ENCODE measurements around the gene MRTFA. TPM values are rescaled to one million over a fixed set of nuclear protein-coding genes. Genes with fewer than 3 reads are reported as not detected.
"Not testable (repeated sequence)": the region's sequence is repeated elsewhere in the genome, so short reads cannot be mapped to it uniquely, and the experiment has no call there.

The MRTFA gene
- 29.3 and 77.7 TPM in 2 replicates for total RNA-seq

DNA sequence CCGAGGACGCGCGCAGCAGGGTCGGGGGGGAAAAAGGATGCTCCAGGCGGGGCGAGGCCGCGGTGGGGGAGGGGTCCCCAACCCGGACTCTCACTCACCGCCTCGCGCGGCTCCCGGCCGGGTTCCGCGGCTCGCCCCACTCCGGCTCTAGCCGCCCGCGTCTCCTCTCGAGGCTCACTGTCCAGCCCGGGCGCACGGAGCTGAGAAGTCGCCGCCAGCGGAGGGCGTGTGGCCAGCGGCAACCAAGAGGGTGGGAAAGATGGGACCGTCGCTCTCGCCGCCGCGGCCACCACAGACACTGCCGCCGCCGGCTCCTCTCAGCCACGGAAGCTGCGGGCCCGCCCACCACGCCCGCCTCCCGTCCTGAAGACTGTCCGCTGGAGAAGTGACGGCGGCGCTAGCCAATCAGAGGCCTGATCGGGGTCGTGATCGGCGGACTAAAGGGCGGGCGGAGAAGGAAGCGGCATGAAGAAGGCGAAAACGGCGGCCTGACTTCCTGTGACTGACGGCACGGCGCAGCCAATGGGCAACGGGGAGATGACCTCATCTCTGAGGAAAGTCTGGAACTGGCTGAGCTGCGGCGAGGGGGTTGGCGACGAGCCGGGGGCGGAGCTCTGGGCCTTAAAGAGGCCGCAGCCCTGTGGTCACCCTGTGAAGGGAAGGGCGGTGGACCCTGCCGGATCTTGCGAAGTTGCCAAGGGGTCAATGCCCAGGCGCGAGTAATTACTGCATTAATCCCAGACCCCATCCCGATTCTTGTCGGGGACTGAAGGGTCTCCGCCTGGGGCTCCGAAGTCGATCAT is at the start of gene MRTFA:
MRTFA (minus strand) TSS at position 340 of the 803 bp plus-strand sequence.
- DNase-seq (ENCODE audit: low read depth): peak; percentile 98

DNA sequence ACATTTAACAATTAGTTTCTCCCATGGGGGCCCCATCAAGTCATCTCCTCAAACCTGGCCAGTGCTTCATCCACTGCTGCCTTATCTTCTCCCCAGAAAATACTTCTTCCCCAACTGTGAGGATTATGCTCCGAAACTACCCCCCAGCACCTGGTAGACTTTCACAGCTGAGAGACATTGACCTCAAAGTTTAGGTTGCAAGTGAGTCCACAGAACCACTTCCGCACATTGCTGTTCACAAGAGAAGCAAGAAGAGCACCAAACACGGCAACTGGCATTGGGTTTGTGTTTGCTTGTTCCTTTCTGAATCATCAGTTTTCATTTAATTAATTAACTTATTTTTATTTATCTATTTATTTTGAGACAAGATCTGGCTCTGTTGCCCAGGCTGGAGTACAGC is 48.9 kb upstream of the MRTFA start:
- no peak for DNase-seq (ENCODE audit: low read depth)

DNA sequence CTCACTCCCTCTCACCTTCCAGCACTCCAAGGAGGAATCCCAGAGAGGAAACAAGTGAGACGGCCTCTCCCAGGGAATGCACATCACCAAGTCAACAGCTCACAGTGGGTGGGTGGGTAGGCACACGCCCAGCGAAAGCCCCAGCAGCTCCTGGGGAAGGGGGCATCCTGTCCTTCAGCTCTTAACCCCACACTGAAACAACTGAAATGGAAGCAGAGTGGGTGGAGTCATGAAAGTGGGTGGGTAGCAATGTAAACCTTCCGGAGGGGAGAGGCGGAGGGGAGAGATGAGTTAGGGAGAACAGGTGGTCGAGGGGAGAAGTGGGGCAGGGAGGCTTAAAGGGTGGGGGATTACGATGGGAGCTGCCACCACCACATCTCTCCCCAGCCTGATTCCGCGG is 48.2 kb upstream of the MRTFA start:
- no peak for DNase-seq (ENCODE audit: low read depth)

DNA sequence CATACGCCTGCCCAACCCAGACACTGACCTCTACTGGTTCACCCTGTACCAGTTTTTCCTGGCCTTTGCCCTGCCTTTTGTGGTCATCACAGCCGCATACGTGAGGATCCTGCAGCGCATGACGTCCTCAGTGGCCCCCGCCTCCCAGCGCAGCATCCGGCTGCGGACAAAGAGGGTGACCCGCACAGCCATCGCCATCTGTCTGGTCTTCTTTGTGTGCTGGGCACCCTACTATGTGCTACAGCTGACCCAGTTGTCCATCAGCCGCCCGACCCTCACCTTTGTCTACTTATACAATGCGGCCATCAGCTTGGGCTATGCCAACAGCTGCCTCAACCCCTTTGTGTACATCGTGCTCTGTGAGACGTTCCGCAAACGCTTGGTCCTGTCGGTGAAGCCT is 44.9 kb upstream of the MRTFA start:
- DNase-seq (ENCODE audit: low read depth): no peak

DNA sequence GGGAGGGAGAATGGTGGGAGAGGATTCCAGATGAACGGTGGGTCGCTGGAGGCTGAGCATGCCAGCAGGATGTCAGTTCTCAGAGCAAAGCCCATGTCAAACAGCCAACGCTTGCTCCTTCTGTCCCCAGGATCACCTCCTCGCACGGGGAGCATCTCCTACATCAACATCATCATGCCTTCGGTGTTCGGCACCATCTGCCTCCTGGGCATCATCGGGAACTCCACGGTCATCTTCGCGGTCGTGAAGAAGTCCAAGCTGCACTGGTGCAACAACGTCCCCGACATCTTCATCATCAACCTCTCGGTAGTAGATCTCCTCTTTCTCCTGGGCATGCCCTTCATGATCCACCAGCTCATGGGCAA is 44.3 kb upstream of the MRTFA start:
- no peak for DNase-seq (ENCODE audit: low read depth)

DNA sequence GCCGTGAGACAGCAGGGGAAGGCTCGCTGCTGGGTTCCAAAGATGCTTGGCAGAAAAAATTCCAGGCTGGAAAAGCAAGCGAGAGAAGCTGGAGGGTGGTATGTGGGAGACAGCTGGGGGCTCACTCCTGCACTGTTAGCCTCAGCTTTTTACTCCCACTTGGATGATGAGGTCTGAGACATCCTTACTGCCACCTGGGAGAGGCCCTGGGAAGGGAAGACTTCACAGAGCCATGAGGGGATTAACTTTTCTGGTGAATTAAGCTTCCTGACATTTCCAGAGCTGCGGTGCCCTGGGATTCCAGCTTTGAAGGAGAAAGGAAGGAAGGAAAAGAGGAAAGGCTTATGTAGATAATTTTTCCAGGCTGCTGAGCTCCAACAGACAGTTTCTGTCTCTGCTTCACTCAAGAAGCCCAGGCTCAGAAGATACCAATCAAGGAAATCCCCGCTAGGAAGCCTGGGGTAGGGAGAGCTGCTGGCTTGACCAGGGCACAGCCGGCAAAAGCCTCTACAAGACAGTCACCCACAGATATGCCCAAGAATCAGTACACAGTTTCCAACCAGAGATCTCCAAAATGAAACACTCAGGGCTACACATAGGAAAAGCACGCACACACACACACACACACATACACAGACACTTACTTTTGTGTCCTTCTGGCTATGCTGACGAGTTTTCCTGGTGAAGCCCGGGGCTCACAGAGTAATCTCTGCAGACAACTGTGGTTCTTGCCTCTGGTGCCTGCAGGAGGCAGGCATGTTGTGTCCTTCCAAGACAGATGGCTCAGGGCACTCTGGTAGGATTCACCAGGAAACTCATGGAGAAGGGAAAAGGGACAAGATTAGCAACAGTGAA is 43.7 kb upstream of the MRTFA start:
- no peak for DNase-seq (ENCODE audit: low read depth)

DNA sequence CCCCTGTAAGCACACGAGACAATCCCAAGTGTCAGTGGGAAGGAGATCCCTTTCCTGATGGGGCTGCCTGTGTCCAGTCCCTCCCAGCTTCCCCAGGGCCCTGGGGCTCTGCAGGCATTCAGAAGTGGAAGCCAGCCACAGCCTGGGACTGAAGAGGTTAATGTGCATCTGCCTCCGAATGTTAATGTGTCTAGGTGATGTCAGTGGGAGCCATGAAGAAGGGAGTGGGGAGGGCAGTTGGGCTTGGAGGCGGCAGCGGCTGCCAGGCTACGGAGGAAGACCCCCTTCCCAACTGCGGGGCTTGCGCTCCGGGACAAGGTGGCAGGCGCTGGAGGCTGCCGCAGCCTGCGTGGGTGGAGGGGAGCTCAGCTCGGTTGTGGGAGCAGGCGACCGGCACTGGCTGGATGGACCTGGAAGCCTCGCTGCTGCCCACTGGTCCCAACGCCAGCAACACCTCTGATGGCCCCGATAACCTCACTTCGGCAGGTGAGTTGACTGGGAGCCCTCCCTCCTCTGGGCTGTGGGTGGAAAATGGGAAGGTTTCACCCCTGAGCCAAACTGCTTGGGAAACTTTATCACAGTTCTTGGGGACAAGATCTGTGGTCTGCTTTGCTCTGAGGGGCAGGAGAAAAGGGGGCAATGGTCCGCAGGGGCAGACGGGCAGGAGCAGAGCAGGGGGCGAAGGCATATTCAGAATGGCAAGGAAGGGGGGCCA is 42.9 kb upstream of the MRTFA start, which contains the start of gene MCHR1:
MCHR1 (plus strand) TSS at position 236 of the 715 bp plus-strand sequence; CDS start at position 405, 169 bp downstream.
- DNase-seq (ENCODE audit: low read depth): no peak

DNA sequence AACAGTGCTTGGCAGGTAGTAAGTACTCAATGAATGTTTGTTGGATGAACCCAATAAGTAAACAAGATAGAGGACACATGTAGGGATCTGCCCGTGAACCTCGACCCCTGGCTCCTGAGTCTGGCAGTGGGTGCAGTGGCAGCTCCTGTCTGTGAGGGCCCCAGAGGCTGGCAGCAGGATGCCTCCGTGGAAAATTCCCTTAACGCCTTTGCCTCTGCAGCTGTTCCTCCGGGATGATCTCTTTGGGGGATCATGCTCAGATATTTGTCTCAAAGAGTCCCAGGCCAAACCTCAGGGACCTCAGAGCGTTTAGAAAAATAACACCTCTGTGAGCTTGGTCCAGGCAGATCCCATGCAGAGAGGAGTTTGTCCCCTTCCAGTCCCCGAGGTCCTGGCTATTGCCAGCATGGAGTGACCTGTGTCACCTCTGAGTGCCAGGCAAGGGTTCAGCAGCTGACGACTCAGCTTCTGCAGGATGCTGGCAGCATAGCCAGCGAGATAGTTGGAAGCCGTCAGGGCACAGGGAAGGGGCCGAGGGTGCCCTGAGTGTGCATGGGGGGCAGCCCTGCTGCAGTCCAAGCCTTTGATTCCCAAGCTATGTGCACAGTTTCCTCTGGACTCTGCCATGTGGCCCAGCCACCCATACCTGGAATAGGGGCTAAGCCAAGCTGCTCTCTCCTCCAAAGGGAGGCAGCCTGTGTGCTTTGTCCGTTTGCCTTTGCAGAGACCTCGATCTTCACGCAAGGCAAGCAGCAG is 42.2 kb upstream of the MRTFA start:
- no peak for DNase-seq (ENCODE audit: low read depth)

DNA sequence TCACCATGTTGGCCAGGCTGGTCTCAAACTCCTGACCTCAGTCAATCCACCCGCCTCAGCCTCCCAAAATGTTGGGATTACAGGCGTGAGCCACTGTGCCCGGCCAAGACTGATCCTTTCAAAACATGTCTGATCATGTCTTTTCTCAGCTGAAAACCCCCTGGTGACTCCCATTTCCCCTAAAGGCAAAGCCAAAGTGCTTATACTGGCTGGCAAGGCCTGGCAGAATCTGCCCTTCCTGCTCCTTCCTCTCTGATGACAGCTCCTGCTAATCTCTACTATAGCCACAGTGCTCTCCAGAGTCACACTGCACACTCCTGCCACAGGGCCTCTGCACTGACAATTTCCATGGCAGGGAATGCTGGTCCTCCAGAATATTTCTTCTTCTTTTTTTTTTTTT is 40.1 kb upstream of the MRTFA start:
- DNase-seq (ENCODE audit: low read depth): no peak

DNA sequence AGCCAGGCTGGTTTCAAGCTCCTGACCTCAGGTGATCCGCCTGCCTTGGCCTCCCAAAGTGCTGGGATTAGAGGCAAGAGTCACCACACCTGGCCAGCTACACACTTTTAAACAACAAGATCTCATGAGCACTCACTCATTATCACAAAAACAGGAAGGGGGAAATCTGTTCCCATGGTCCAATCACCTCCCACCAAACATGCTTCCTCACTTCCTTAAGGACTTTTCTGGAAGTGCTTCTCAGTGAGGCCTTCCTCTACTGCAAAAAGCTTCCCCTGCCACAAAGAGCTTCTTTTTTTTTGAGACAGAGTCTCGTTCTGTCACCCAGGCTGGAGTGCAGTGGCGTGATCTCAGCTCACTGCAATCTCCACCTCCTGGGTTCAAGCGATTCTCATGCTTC is 39.6 kb upstream of the MRTFA start:
- not testable (repeated sequence) for DNase-seq (ENCODE audit: low read depth)

DNA sequence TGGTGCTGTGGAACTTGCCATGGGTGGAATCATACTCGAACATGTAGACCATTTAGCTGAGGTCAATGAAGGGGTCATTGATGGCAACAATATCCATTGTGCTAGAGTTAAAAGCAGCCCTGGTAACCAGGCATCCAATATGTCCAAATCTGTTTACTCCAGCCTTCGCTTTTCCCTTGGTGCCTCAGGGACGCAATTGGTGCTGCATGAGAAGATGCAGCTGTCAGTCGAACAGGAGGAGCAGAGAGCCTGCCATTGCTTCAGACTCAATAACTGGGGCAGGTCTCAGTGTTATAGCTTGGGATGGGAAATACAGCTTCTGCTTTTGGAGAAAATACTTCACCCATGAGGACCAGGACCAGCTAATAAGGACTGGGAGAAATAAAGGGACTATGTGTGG is 37.8 kb upstream of the MRTFA start:
- no peak for DNase-seq (ENCODE audit: low read depth)

DNA sequence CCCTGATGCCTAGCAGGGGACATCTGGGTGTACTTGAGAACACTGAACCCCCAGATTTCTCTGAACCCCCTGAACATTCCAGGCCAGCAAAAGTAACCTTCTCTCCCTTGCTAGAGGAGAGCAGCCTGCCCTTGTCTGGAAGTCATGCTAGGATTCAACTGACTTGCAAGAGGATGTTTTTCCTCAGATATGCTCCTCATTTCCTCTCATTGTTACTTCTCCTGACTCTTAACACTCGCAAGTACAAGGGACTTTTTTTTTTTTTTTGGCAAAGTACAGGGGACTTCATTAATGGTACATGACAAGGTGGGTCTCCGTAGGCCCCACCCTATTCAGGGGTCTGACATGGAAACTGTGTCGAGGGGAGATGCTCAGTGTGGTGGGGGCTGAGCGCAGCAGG is 36.5 kb upstream of the MRTFA start:
- DNase-seq (ENCODE audit: low read depth): no peak

DNA sequence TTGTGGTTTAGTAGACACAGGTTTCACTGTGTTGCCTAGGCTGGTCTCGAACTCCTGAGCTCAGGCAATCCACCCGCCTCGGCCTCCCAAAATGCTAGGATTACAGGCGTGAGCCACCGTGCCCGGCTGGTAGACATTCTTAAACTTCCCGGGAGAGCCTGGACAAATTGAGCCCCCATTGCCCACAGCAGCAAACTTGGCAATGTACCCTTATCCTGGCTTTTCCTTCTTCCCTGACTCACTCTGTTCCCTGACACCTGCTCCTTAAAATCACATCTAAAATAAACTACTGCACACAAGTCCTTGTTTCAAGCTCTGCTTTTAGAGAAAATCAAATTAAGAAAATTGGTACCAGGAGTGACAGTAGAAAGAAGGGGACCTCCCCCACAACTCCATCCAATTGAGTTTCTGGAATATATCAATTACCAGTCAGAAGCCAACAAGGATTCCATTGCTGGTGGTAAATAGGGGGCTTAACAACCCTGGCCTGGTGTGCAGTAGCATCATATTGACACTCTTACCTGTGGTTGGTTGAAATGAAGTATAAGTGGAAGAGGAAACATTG is 35.4 kb upstream of the MRTFA start:
- no peak for DNase-seq (ENCODE audit: low read depth)

DNA sequence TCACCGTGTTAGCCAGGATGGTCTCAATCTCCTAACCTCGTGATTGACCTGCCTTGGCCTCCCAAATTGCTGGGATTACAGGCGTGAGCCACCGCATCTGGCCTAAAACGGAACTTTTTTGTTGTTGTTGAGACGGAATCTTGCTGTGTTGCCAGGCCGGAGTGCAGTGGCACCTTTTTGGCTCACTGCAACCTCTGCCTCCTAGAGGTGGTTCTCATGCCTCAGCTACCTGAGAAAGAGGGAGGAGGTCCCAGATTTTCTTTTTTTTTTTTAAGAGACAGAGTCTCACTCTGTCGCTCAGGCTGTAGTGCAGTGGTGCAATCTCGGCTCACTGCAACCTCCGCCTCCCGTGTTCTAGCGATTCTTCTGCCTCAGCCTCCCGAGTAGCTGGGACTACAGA is 34.9 kb upstream of the MRTFA start:
- DNase-seq (ENCODE audit: low read depth): no peak

DNA sequence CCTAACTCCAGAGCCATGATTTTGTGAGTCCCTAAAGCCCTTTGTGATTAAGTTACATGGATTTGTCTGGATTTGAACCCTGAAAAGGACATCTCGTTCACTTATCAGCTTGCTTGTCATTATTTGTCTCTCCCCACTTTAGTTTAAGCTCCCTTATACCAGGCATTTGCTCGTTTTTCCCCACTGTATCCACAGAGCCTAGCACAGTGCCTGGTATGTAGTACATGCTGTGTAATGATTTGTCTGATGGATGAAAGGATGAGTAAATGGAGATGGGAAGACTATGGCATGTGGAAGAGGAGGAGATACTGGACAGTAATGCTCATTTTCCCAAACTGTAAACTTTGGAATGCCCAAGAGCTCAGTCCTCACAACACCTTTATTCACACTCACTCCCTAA is 33.5 kb upstream of the MRTFA start:
- DNase-seq (ENCODE audit: low read depth): no peak

DNA sequence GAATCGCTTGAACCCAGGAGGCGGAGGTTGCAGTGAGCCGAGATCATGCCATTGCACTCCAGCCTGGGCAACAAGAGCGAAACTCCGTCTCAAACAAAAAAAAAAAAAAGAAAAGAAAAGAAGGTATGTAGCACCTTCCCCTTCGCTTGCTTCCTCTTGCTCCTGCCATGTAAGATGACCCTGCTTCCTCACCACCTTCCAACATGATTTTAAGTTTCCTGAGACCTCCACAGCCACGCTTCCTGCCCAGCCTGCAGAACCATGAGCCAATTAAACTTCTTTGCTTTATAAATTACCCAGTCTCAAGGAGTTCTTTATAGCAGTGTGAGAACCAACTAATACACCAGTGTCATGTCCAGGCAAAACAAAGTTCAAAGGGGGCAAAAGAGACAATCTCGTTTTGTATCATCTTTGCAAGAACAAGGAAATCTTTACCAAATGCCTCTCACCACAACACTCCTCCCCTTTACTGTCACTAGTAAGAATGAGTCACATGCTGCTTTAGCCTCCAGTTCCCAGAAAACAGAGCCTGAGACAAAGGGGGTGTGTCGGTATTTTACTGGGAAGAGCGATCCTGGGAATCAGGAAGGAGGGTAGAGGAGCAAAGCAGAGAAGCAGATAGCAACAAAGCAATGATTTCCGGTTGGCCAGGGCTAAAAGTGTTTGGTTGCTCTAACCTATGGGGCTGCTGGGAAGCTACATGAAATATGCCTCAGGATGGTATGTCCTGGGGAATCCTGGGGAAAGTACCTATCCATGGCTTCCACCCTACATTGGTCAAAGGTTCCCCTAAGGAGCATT is 32.3 kb upstream of the MRTFA start:
- DNase-seq (ENCODE audit: low read depth): peak; percentile 88

DNA sequence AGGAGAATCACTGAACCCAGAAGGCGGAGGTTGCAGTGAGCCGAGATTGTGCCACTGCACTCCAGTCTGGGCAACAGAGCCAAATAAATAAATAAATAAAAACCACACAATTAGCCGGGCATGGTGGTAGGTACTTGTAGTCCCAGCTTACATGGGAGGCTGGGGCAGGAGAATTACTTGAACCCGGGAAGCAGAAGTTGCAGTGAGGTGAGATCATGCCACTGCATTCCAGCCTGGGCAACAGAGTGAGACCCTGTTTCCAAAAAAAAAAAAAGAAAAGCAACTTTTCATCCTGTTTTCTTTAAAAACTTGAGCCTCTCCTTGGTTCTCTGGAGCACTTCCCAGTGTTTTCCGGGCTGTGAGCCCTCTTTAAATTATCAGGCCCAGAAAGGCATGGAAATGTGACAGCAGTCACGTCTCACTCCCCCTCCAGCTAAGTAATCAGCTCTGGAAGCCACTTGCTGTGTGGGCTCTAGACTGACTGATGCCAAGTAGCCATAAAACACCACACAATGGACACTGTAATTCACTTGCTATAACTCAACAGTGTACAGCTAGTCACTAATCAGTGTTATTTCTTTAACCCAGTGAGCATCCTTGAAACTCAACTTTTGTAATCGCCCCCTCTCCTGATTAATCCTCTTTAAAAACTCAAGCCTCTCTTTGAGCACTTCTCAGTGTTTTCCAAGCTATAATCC is 29.8 kb upstream of the MRTFA start:
- DNase-seq (ENCODE audit: low read depth): peak; percentile 58

DNA sequence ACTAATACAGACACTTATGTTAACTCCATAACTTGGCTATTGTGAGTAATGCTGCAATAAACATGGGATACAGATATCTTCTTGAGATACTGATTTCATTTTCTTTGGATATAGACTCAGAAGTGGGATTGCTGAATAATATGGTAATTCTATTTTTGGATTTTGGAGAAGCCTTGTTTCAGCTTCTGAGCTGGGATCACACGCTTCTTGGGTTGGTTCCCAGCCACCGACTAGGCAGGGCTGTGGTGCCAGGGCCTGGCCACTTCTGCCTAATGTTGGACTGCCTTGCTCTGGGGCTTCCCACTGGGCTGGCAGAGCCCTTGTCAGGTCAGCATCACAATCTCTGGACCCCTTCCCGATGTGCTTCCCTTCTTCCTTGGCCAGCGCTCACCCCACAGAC is 28.8 kb upstream of the MRTFA start:
- no peak for DNase-seq (ENCODE audit: low read depth)

DNA sequence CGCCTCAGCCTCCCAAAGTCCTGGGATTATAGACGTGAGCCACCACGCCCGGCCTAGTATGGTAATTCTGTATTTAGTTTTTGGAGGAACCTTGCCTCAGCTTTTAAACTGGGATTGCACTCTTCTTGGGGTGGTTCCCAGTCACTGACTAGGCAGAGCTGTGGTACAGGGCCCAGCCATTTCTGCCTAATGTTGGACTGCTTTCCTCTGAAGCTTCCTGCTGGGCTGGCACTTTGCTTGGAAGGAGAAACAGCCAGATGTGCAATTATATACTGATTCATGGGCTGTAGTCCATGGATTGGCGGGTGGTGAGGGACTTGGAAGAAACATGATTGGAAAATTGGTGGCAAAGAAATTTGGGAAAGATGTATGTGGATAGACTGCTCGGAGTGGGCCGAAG is 25.2 kb upstream of the MRTFA start:
- no peak for DNase-seq (ENCODE audit: low read depth)

DNA sequence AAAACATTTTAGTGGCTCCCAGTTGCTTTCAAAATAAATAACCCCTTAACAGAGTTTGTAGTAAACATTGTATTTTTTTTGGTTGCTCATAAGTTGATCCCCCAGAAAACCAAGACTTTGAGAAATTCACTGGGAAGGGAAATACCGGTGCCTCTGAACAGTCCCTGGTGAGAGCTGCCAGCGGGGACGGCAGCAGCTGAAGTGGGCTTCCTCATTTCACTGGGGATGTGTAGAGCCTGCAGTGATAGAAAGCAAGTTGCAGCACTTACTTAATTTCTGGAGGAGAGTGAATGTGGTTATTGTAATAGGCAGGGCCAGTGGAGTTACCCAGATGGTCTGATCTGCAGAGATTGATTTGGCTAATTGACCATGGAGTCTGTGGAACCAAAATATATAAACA is 24.2 kb upstream of the MRTFA start:
- DNase-seq (ENCODE audit: low read depth): no peak
